Activated T-helper 1 cell treated with anti-CD3 and anti-CD28 coated beads, Interleukin-2, amount 50 U/mL, for 16 hours (primary cell): ENCODE measurements around the gene OAS3.
A peak's percentile ranks its signal among the peaks of the same experiment; 100 is the strongest.
"Not testable (repeated sequence)": the region's sequence is repeated elsewhere in the genome, so short reads cannot be mapped to it uniquely, and the experiment has no call there.

ENCODE experiments used
- DNase-seq, 2 donors: peaks; one replicate each; pipeline ENCODE4 v3.0.0-alpha.2; 2020; ENCODE audit warnings: low read depth in 1 of 2, low spot score in 1 of 2

OAS3 gene

GRCh38 chr12:112957125-112957524 lies 18.9 kb downstream of the OAS3 start:
- not testable (repeated sequence) for DNase-seq

GRCh38 chr12:112961074-112961473 lies 22.8 kb downstream of the OAS3 start:
- no peak for DNase-seq

GRCh38 chr12:112961536-112961935 lies 23.3 kb downstream of the OAS3 start:
- no peak for DNase-seq

DNA sequence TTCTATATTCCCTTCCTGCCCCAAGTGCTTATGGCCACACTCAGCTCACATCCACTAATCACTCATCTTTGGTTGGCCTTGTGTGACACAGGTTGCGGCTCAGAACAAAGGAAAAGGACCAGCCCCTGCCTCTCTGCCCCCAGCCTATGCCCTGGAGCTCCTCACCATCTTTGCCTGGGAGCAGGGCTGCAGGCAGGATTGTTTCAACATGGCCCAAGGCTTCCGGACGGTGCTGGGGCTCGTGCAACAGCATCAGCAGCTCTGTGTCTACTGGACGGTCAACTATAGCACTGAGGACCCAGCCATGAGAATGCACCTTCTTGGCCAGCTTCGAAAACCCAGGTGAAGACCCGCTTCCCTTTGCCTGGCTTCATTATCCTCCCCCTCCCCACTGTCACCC lies 24.3 kb downstream of the OAS3 start:
- no peak for DNase-seq

GRCh38 chr12:112963227-112963861 lies 25.1 kb downstream of the OAS3 start:
- no peak for DNase-seq

- no peak for DNase-seq
Measured at GRCh38 chr12:112964067-112964670, 25.9 kb downstream of the OAS3 start.

DNA sequence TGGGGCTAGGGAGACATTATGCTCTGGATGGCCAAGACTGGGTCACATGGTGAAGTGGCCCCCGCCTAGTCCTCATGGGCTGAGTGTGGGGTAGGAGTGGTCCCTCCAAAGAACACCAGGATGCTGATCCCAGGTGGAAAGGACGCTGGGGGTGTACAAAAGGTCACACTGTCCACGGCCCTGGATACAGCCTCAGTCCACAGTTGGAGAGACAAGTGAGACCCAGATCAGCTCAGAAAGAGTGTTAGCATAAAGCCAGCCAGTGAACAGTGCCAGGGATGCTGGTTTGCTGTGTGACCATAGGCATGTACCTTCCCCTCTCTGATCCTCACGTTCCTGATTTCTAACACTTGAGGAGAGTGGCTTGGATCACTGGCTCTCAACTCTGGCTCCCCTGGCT lies 26.6 kb downstream of the OAS3 start:
- DNase-seq: no peak

GRCh38 chr12:112965643-112966042 lies 27.4 kb downstream of the OAS3 start:
- no peak for DNase-seq

GRCh38 chr12:112967306-112967705 lies 29.0 kb downstream of the OAS3 start:
- no peak for DNase-seq

- no peak for DNase-seq
Measured at GRCh38 chr12:112967858-112968257, 29.6 kb downstream of the OAS3 start.

GRCh38 chr12:112969547-112970306 lies 31.5 kb downstream of the OAS3 start:
- DNase-seq: no peak

DNA sequence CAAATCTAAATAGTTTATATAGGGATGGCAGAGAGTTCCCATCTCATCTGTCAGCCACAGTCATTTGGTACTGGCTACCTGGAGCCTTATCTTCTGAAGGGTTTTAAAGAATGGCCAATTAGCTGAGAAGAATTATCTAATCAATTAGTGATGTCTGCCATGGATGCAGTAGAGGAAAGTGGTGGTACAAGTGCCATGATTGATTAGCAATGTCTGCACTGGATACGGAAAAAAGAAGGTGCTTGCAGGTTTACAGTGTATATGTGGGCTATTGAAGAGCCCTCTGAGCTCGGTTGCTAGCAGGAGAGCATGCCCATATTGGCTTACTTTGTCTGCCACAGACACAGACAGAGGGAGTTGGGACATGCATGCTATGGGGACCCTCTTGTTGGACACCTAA lies 32.1 kb downstream of the OAS3 start:
- DNase-seq: no peak

DNA sequence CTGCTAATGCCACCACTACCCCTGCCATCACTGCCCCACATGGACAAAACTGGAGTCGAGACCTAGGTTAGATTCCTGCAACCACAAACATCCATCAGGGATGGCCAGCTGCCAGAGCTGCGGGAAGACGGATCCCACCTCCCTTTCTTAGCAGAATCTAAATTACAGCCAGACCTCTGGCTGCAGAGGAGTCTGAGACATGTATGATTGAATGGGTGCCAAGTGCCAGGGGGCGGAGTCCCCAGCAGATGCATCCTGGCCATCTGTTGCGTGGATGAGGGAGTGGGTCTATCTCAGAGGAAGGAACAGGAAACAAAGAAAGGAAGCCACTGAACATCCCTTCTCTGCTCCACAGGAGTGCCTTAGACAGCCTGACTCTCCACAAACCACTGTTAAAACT lies 33.0 kb downstream of the OAS3 start:
- no peak for DNase-seq

- no peak for DNase-seq
Measured at GRCh38 chr12:112973011-112973735, 34.9 kb downstream of the OAS3 start.

GRCh38 chr12:112973818-112974231 lies 35.6 kb downstream of the OAS3 start:
- DNase-seq: no peak

GRCh38 chr12:112974904-112975303 lies 36.6 kb downstream of the OAS3 start:
- DNase-seq: no peak

GRCh38 chr12:112977139-112977538 lies 38.9 kb downstream of the OAS3 start:
- DNase-seq: no peak

GRCh38 chr12:112977641-112978040 lies 39.4 kb downstream of the OAS3 start:
- no peak for DNase-seq

DNA sequence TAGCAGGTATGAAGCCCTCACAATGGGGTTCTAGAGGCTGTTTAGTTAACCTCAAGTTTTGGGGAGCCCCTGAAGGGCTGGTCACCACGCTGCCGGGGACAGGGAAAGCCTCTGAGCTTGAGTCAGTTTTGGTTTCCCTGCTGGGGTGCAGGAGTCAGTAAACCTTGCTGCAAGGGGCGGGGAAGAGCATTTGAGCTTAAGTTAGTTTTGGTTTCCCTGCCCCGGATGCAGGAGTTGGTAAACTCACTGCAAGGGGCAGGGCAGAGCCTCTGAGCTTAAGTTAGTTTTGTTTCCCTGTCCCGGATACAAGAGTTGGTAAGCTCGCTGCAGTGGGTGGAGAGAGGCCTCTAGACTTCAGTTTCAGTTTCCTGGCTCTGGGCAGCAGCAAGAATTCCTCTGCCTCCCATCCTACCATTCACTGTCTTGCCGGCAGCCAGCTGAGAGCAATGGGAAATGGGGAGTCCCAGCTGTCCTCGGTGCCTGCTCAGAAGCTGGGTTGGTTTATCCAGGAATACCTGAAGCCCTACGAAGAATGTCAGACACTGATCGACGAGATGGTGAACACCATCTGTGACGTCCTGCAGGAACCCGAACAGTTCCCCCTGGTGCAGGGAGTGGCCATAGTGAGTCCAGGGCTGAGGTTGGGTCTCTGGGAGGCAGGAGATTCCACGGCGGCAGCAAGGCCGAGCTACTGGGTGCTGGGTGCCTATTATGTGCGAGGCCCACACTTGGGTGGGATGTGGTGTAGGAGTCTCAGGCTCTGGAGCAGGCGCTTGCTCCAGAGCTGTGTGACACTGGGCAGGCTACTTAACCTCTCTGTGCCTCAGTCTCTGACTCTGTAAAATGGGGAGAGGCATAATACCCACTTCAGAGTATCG lies 40.1 kb downstream of the OAS3 start, which contains the start of gene OAS2:
TSS of gene OAS2 (plus strand) at position 357 of the 878 bp plus-strand sequence. CDS start at position 447, 90 bp downstream.
- DNase-seq: peak; percentile 51 to 60

GRCh38 chr12:112979041-112979680 lies 40.9 kb downstream of the OAS3 start:
- no peak for DNase-seq
